NCI-H526 treated with DMSO at 0.1 percent for 48 hours (cell line): ENCODE measurements around the gene STAT3.
"Not testable (repeated sequence)": the region's sequence is repeated elsewhere in the genome, so short reads cannot be mapped to it uniquely, and the experiment has no call there.

ENCODE experiments used
- DNase-seq: peaks from one replicate; lab custom pipeline; 2025; lab: John Stamatoyannopoulos, UW

The STAT3 gene

DNA sequence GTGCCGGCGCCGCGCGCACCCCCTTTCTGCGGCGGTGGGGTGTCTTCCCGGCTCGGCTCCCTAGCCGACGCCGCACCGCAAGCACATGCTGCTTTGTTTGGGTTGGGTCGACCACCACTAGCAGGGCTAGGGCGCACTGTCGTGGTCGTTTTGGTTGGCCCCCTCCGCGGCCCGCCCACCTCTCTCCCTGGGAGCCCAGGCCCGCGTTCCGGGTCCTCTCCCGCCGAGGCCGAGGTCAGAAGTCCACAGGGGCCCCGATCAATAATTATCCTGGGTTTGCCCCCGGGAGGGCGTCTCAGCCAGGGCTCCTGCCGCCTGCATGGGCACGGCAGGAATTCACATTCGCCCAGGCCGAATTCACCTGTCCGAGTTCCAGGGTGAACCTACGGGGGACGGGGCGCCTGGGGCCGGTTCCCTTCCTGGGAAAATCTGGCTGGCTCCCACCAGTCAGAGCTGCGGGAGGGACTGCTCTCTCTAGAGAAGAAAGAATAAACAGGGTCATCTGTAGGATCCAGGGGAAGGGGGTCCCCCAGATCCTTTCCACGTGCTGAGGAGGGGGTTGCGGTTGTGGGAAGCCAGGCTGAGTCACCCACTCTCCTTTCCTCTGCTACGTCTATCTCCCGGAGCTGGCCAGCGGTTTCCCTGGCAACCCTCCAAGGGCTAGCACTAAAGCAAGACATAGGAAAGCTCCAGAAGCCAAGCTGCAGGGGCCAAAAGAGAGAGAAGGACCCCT is 111.5 kb downstream of the STAT3 start:
- no peak for DNase-seq

DNA sequence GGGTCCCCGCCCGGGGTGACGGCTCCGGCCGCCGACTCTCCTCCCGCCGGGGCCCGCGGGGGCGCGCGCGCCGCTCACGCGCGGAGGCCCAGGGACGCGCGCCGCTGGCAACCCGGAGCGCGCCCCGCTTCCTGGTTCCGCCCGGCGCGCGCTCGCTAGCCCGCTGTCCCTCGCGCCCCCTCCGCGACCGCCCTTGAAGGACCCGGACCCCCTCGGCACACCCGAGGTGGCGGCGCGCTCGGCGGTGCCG is 112.0 kb downstream of the STAT3 start, which contains the start of gene STAT5B:
Gene STAT5B (minus strand): TSS at position 33 of the 250 bp plus-strand sequence. CDS start 44,264 bp downstream, outside the sequence.
- DNase-seq: peak; percentile 32

GRCh38 chr17:42275527-42276358 is 112.5 kb downstream of the STAT3 start:
- DNase-seq: peak; percentile 29

DNA sequence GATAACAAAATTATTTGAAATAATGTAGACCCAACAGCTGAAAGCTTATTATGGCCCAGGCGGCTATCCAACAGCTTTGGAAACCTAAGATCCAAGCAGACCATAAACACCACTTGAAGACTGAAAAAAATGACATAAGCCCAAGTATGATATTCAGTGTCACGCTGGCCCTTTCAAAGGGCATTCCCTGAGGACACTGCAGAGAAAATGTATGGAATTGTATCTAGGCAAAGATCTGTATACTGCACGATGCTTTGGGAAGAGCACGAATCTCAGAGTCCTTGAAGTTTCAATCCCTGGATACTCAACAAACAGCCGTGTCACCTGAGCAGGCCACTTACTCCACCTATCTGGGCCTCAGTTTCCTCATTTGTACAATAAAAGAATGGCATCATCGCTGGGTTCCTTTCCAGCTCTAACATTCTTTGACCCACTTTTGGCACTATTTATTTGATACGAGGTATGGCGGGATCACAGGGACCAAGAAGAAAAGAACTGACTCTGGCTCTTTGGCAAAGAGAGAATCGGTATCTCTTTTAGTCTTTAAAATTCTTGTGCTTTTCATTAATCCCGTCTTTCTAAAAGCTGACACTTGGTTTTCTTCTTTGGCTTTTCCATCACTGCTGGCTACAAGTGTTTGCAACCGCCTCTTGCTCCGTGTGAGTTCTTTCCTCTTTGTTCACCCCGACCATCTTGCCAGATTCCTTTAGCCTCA is 113.3 kb downstream of the STAT3 start:
- DNase-seq: no peak

DNA sequence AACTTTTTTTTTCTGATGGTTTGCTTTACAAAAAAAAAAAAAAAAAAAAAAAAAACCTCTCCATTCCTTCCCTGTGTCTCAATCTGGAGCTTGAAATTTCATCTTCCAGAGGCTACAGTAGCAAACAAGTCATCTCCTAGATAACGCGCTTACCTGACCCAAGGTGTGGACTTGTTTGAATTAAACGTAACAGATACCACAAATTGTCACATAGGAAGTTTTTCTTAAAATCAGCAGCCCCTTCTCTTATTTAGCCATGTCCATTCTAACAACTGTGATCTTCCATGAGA is 114.0 kb downstream of the STAT3 start:
- DNase-seq: no peak

DNA sequence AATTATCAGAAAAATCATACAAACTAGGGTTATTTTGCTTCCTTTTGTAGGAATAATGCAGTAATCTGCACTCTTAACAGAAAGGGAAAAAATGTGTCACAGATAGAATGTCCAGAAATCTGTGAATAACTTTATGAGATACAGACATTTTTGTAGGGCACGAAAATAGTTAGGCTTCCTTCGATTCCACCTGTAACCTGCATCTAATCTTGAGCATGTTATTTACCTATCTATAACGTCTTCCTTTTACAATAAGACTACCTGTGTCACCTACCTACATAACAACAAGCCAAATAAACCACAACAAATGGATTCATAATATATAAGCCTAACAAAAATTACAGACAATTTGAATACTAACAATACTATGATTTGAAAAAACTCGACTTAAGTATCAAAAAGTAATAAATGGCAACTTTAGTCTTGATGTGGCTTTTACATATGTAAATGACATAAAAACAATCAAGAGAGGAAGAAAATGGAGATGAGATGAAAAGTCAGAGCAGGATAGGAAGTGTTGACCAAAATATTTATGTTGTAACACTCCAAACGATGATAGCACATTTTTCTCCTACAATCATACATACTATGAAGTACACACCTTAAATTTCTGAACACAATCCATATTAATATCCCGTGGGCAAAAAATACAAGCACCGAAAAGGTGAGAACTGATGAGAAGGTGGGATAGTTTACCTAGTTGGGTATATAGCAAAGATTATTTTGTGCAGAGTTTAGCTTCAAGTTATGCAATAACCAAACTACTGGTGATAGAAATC is 114.6 kb downstream of the STAT3 start:
- DNase-seq: no peak

- DNase-seq: no peak
Observed at GRCh38 chr17:42272162-42272907, 115.9 kb downstream of the STAT3 start.

DNA sequence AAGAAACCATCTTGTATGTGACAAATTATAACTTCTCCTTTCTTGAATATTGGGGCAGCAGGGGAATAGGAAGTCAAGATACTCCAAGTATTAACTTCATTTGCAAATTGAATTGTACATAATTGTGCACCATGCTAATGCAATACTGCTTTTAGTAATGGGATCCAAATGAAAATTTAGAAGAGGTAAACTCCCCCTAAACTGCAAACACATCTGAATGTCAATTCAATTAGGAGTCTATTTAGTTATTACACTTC is 116.5 kb downstream of the STAT3 start:
- DNase-seq: no peak

DNA sequence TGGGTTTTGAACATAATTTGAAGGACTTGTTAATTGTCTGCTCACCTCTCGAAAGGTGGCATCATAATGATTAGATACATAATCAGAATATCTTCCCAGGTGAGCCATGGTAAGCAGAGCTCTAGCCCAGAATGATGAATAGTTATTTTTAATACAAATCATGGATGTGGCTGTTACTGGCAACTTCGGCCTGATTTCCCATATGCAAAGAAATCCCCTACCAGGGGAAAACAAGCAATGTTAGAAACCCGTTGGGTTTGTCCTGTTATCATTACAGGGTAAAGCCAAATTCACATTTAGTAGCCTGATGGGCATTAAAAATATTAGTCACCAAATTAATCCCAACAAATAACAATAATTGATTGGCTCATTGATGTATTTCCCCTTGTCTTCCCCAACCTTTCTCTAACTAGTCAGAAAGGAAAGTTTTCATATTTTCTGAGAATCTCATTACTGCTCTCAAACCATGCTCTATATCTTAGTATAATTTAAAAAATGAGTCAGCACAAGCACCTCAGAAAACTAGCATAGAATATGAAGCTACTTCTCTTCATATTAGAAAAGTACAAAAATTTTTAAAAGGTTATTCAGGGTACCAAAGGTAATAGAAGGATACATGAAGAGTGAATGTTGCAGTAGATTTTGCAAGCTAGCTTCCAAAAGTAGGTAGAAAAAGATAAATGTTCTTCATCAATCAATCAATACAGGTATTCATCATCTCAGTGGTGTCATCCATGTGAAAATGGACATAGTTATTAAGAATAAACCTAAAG is 117.0 kb downstream of the STAT3 start:
- no peak for DNase-seq

- no peak for DNase-seq
Observed at GRCh38 chr17:42270596-42270995, 117.6 kb downstream of the STAT3 start.

- no peak for DNase-seq
Observed at GRCh38 chr17:42270170-42270535, 118.1 kb downstream of the STAT3 start.

GRCh38 chr17:42268236-42268635 is 120.0 kb downstream of the STAT3 start:
- no peak for DNase-seq

DNA sequence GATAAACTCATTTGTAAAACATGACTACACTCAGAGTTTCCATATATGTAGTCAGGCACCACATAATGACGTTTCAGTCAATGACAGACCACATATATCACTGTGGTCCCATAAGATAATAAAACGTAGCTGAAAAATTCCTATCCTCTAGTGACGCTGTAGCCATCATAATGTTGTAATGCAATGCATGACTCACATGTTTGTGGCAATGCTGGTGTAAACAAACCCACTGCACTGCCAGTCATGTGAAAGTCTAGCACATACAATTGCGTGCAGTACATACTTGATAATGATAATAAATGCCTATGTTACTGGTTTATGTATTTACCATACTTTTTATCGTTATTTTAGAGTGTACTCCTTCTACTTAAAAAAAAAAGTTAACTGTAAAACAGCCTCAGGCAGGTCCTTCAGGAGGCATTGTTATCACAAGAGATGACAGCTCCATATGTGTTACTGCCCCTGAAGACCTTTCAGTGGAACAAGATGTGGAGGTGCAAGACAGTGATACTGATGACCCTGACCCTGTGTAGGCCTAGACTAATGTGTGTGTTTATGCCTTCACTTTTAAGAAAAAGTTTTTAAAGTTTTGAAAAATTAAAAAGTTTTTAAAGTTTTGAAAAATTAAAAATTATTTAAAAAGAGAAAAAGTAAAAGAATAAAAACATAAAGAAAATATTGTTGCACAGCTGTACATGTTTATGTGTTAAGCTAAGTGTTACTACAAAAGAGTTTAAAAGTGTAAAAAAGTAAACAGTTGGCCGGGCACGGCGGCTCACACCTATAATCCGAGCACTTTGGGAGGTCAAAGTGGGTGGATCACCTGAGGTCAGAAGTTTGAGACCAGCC is 121.1 kb downstream of the STAT3 start:
- DNase-seq: no peak

GRCh38 chr17:42266462-42266861 is 121.8 kb downstream of the STAT3 start:
- no peak for DNase-seq

GRCh38 chr17:42264366-42264765 is 123.9 kb downstream of the STAT3 start:
- DNase-seq: not testable (repeated sequence)
